Liver (tissue), 9 donors: ENCODE results near the gene TYW5. TPM values are rescaled to one million over a fixed set of nuclear protein-coding genes. Genes with fewer than 3 reads are reported as not detected.

ENCODE experiments used
- DNase-seq: peaks from one replicate; pipeline ENCODE4 v3.0.0-alpha.2; 2017; ENCODE audit warnings: low spot score
- H3K27ac ChIP-seq, 2 donors: one replicate each; pipeline ENCODE4 v1.7.0; 2013; ENCODE audit warnings: inconsistent platforms in 2 of 2, low read length in 2 of 2, control low read depth in 1 of 2, low read depth in 1 of 2, mild to moderate bottlenecking in 1 of 2
- H3K27me3 ChIP-seq, 4 donors: one replicate each; pipeline versions ENCODE4 v1.6.1 to v1.7.0; 2013; ENCODE audit warnings: low read length in 3 of 4, inconsistent platforms in 1 of 4, mild to moderate bottlenecking in 1 of 4, moderate library complexity in 1 of 4; ENCODE audit not compliant: control insufficient read depth in 4 of 4, insufficient read depth in 4 of 4
- H3K36me3 ChIP-seq, 4 donors: one replicate each; pipeline versions ENCODE4 v1.6.1 to v1.7.0; 2013; ENCODE audit warnings: low read length in 3 of 4, mild to moderate bottlenecking in 3 of 4, low read depth in 1 of 4, moderate library complexity in 1 of 4; ENCODE audit not compliant: control insufficient read depth in 4 of 4, insufficient read depth in 3 of 4
- H3K4me1 ChIP-seq, 4 donors: one replicate each; pipeline versions ENCODE4 v1.6.1 to v1.7.0; 2013; ENCODE audit warnings: low read length in 3 of 4, mild to moderate bottlenecking in 3 of 4, moderate library complexity in 1 of 4; ENCODE audit not compliant: control insufficient read depth in 4 of 4, insufficient read depth in 4 of 4
- H3K4me3 ChIP-seq, 3 donors: one replicate each; pipeline versions ENCODE4 v1.6.1 to v1.7.0; 2013; ENCODE audit warnings: low read length in 3 of 3, control low read depth in 1 of 3, low read depth in 1 of 3, mild to moderate bottlenecking in 1 of 3
- H3K9ac ChIP-seq, 2 donors: one replicate each; pipeline ENCODE4 v1.7.0; 2013; ENCODE audit warnings: low read length in 2 of 2, mild to moderate bottlenecking in 2 of 2, moderate library complexity in 2 of 2, control low read depth in 1 of 2, low read depth in 1 of 2
- H3K9me3 ChIP-seq, 4 donors: one replicate each; pipeline versions ENCODE4 v1.6.1 to v1.7.0; 2013; ENCODE audit warnings: low read length in 3 of 4; ENCODE audit not compliant: control insufficient read depth in 4 of 4
- EGR1 ChIP-seq, 2 donors: IDR thresholded peaks; 2 replicates each; pipeline ENCODE4 v1.6.1; 2016 to 2018; ENCODE audit warnings: antibody characterized with exemption in 2 of 2, low read depth in 2 of 2
- FOXA1 ChIP-seq: IDR thresholded peaks from 2 replicates; pipeline ENCODE4 v1.6.1; 2016; ENCODE audit warnings: antibody characterized with exemption
- HNF4G ChIP-seq: IDR thresholded peaks from 2 replicates; pipeline ENCODE4 v1.6.1; 2016; ENCODE audit warnings: antibody characterized with exemption
- JUND ChIP-seq, 2 donors: IDR thresholded peaks; 2 replicates each; pipeline ENCODE4 v1.6.1; 2016; ENCODE audit warnings: antibody characterized with exemption in 2 of 2
- NR2F2 ChIP-seq: IDR thresholded peaks from 2 replicates; pipeline ENCODE4 v1.6.1; 2016; ENCODE audit warnings: antibody characterized with exemption
- RAD21 ChIP-seq, 2 donors: IDR thresholded peaks; 2 replicates each; pipeline ENCODE4 v1.6.1; 2016; ENCODE audit warnings: antibody characterized with exemption in 2 of 2, mild to moderate bottlenecking in 2 of 2
- RXRA ChIP-seq, 2 donors: IDR thresholded peaks; 2 replicates each; pipeline ENCODE4 v1.6.1; 2017 to 2018; ENCODE audit warnings: antibody characterized with exemption in 2 of 2, mild to moderate bottlenecking in 1 of 2
- WGBS: extraction: QIAGEN DNeasy Blood & Tissue Kit; methylation state at CpG from one replicate; pipeline ENCODE4 v1.1.7; 2013; 5-methylcytosine and 5-hydroxymethylcytosine counted together
- polyA plus RNA-seq, 2 donors: library from polyadenylated mRNA; stranded (reverse) in 1 of 2; unstranded in 1 of 2; fragments of 200-250 nt in 1 of 2; fragments of >200 nt in 1 of 2; fragmentation: Nextera tagmentation in 1 of 2; extraction: Ambion mirVana in 1 of 2; gene quantifications; one replicate each; pipeline versions ENCODE4 v1.2.1 to v1.2.3, GENCODE V29; 2013 to 2015
- total RNA-seq, 2 donors: library from RNA; depleted of rRNA; stranded (reverse); fragments of >200 nt; gene quantifications; one replicate each; pipeline ENCODE4 v1.2.3, GENCODE V29; 2014
- TF ChIP-seq, protein P1 (sequence below): IDR thresholded peaks from 2 replicates; pipeline ENCODE4 v1.6.1; 2016; ENCODE audit warnings: antibody characterized with exemption, mild to moderate bottlenecking
- TF ChIP-seq, protein P2 (sequence below): IDR thresholded peaks from 2 replicates; pipeline ENCODE4 v1.6.1; 2016; ENCODE audit warnings: antibody characterized with exemption
- TF ChIP-seq, protein P3 (sequence below): IDR thresholded peaks from 2 replicates; pipeline ENCODE4 v1.6.1; 2016; ENCODE audit warnings: antibody characterized with exemption
- donor health status: healthy.
- donor health status: healthy.
- donor health status: healthy.
- donor health status: healthy.
- donor health status: healthy.

Gene TYW5
- total and polyA plus RNA-seq, 4 donors: 2.0 to 6.8 (median 4.9) TPM

DNA sequence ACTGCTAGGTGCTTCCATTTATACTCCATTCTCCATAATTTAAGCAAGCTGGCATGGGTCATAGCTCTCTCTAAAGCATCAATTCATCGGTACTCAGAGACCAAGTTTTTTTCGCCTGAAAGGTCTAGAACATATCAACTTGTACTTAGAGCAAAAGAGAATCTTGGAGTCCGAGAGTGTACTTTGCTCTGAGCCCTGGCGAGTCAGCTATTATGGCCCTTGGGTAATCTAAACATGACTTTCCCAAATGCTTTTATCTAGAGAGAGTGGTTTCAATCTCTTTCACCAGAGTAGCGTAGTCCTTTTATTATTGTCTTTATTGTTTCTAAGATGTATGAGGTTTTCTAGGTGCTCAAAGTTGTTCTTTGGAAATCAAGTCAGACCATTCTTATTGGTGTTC is 34.5 kb upstream of the TYW5 start:
- Histone ChIP-seq H3K36me3 (no peaks in the 10 kb centered on the region), H3K27me3 (no peaks in the 10 kb centered on the region), H3K9ac (no peak overlapping the region), H3K4me3 (no peak overlapping the region), H3K9me3 (no peaks in the 10 kb centered on the region), H3K27ac (no peak overlapping the region), H3K4me1 (peaks cover 0 to 2% (median 0%) of the 10 kb centered on the region in 4 donors)
- no peak for DNase-seq
- TF ChIP-seq, protein P1, sequence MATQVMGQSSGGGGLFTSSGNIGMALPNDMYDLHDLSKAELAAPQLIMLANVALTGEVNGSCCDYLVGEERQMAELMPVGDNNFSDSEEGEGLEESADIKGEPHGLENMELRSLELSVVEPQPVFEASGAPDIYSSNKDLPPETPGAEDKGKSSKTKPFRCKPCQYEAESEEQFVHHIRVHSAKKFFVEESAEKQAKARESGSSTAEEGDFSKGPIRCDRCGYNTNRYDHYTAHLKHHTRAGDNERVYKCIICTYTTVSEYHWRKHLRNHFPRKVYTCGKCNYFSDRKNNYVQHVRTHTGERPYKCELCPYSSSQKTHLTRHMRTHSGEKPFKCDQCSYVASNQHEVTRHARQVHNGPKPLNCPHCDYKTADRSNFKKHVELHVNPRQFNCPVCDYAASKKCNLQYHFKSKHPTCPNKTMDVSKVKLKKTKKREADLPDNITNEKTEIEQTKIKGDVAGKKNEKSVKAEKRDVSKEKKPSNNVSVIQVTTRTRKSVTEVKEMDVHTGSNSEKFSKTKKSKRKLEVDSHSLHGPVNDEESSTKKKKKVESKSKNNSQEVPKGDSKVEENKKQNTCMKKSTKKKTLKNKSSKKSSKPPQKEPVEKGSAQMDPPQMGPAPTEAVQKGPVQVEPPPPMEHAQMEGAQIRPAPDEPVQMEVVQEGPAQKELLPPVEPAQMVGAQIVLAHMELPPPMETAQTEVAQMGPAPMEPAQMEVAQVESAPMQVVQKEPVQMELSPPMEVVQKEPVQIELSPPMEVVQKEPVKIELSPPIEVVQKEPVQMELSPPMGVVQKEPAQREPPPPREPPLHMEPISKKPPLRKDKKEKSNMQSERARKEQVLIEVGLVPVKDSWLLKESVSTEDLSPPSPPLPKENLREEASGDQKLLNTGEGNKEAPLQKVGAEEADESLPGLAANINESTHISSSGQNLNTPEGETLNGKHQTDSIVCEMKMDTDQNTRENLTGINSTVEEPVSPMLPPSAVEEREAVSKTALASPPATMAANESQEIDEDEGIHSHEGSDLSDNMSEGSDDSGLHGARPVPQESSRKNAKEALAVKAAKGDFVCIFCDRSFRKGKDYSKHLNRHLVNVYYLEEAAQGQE: no peak
- TF ChIP-seq JUND (IDR thresholded peaks at IDR 0.05) (no peak), NR2F2 (no peak), EGR1 (IDR thresholded peaks at IDR 0.05; ENCODE audit: low read depth in 2 of 2) (no peak), FOXA1 (no peak), RAD21 (IDR thresholded peaks at IDR 0.05) (no peak), HNF4G (no peak), RXRA (IDR thresholded peaks at IDR 0.05) (no peak)
- TF ChIP-seq, protein P2, sequence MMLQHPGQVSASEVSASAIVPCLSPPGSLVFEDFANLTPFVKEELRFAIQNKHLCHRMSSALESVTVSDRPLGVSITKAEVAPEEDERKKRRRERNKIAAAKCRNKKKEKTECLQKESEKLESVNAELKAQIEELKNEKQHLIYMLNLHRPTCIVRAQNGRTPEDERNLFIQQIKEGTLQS: no peak
- TF ChIP-seq, protein P3, sequence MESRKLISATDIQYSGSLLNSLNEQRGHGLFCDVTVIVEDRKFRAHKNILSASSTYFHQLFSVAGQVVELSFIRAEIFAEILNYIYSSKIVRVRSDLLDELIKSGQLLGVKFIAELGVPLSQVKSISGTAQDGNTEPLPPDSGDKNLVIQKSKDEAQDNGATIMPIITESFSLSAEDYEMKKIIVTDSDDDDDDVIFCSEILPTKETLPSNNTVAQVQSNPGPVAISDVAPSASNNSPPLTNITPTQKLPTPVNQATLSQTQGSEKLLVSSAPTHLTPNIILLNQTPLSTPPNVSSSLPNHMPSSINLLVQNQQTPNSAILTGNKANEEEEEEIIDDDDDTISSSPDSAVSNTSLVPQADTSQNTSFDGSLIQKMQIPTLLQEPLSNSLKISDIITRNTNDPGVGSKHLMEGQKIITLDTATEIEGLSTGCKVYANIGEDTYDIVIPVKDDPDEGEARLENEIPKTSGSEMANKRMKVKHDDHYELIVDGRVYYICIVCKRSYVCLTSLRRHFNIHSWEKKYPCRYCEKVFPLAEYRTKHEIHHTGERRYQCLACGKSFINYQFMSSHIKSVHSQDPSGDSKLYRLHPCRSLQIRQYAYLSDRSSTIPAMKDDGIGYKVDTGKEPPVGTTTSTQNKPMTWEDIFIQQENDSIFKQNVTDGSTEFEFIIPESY: no peak
- 87% methylated on average over 5 of the region's 5 CpGs for WGBS

DNA sequence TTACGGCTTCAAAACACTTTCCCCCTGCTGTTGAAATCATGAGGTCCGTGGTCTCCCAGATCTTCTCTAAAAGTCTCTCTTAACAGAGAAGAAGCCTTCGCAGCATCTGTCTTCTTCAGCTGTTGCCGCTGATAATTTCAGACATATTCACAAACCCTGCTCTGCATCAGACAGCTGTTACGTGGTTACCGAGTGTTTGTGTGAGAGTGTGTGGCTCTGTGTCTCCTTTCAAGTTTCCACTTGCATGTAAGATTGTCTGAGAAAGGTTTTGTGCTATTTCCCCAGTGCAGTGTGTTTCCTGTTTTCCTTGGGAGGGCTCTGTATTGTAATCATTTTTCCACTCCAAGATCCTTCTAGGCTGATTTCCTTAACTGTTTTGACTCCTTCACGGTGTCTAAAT is 32.9 kb upstream of the TYW5 start:
- DNase-seq: no peak
- Histone ChIP-seq H3K27me3 (no peaks in the 10 kb centered on the region), H3K36me3 (no peaks in the 10 kb centered on the region), H3K27ac (no peak overlapping the region), H3K4me3 (no peak overlapping the region), H3K9me3 (no peaks in the 10 kb centered on the region), H3K9ac (no peak overlapping the region), H3K4me1 (peaks cover 0 to 2% (median 0%) of the 10 kb centered on the region in 4 donors)
- peak; percentile 9 to 15 for TF ChIP-seq RAD21 (IDR thresholded peaks at IDR 0.05)
- TF ChIP-seq, protein P1: no peak
- 68% methylated on average over 7 of the region's 7 CpGs for WGBS
